Endometrial microvascular endothelial cells (primary cell): ENCODE measurements around the gene SMG6. TPM values are rescaled to one million over a fixed set of nuclear protein-coding genes. Genes with fewer than 3 reads are reported as not detected.
"Not testable (repeated sequence)": the region's sequence is repeated elsewhere in the genome, so short reads cannot be mapped to it uniquely, and the experiment has no call there.

Source experiments
- in situ Hi-C: cut with HindIII; loops from 2 replicates; pipeline ENCODE4 v1.10.0; 2017; ENCODE audit warnings: low sequenced_read_pairs, low pct_unique_long_range_greater_than_20kb; ENCODE audit errors: inconsistent ontology term
- total RNA-seq: library from RNA; depleted of rRNA; stranded (reverse); fragments of >200 nt; gene quantifications from one replicate; pipeline ENCODE4 v1.2.3, GENCODE V29; 2015; ENCODE audit errors: inconsistent ontology term

Gene SMG6
- total RNA-seq, 1 donor from 2014 or later: 67.2 TPM

DNA sequence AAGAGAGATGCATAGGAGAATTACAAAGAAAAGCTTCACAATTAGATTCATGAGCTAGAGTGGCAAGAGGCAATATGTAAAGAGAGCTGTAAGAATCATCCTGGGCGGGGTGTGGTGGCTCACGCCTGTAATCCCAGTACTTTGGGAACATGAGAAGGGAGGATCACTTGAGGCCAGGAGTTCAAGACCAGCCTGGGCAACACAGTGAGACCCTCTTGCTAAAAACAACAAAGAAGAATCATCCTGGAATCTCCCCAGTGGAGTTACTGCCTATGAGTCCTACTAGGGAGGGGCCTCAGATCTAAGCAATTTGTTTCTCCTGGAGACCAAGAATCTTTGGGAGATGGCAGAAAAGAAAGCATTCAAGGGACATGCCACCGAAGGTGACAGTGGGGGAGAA lies 129.6 kb downstream of the SMG6 start:
- in situ Hi-C loops: loop anchor here (10.0 kb wide), 1 partner anchor 109 kb away; no protein-coding TSS in a partner anchor

DNA sequence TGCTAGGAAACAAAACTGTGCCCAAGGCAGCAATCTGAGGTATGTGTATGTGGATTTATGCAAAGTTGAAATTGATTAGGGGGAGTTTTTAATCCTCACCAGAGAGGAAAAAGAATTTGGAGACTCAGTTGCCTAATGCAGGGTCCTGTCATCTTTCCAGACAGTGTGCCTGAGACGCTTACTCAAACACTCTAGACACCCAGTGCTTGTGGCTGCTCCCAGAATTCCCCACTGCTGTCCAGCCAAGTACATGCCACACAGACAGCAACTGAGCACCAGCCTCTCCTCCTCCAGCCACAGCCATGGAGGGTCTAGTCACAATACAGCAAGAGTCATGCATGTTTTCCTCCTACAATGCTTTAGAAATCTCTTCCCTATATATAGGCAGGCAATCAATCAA lies 130.6 kb downstream of the SMG6 start:
- in situ Hi-C loops: loop anchor here (10.0 kb wide), 1 partner anchor 108 kb away; no protein-coding TSS in a partner anchor

DNA sequence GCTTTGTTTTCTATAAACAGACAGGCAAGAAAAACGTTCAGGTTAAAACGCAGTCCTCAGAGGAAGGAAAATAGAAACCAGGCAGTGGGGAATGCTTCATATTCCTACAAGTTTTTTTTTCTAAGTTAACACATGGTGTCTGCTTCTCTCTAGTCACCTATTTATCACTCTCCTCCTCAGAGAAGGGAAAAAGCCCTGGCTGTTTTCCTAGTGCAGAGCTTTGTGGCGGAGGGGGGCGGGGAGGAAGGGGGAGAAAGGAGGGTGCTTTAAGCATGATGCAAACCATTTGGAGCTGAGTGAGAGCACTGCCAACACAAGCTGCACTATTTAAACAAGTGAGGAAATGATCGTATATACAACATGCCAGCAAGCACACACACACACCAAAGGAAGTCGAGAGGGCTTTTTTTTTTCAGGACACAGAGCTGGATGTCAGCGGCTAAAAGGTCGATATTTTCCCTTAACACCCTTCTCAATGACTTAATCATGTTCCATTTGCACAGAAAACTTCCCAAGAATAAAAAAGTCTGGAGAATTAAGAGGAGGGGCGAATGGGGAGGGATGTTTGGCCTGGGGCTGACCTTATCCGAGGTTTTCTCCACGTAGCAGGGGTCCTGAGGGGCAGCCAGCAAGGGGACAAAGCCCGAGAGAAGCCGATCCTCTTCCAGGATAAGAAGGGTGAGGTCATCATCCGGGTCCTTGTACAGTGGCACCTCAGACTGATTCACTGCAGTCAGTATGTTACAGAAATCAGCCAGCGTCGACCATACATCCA lies 131.3 kb downstream of the SMG6 start:
- in situ Hi-C loops: loop anchor here (10.0 kb wide), 1 partner anchor 107 kb away; no protein-coding TSS in a partner anchor

DNA sequence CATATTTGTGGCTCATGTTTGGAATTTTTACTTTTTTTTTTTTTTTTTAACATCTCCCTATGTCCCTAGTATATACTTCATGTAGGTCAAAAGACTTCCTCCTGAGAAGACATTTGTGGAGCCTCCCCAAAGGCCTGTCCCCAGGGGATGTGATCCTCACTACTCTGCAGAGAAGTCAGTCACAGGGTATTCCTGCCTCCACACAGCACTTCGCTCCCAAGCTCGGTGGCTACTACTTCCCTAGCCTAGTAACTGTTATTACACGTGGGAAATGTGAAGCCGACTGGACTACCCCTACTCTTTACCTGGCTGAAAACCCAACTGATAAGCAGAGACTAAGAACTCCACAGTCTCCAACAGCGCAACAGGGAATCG lies 131.9 kb downstream of the SMG6 start:
- in situ Hi-C loops: loop anchor here (10.0 kb wide), 1 partner anchor 107 kb away; no protein-coding TSS in a partner anchor

DNA sequence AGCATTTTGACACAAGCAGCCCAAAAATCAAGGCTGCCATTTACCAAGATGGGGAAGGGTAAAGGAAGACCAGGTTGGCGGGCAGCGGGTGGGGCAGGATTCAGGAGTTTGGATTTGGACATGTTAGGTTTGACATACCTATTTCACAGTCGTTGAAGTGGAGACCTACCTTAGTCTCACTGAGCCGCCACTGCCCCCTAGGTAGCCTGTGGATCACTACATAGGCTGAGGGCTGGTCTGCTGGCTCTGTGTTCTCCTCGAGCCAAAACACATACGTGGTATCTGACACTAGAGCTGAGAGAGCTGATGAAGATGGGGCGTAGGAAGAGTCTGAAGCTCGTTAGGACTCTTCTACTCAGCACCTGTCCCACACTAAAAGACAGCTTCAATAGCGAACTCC lies 133.6 kb downstream of the SMG6 start:
- in situ Hi-C loops: loop anchor here (10.0 kb wide), 1 partner anchor 105 kb away; no protein-coding TSS in a partner anchor

DNA sequence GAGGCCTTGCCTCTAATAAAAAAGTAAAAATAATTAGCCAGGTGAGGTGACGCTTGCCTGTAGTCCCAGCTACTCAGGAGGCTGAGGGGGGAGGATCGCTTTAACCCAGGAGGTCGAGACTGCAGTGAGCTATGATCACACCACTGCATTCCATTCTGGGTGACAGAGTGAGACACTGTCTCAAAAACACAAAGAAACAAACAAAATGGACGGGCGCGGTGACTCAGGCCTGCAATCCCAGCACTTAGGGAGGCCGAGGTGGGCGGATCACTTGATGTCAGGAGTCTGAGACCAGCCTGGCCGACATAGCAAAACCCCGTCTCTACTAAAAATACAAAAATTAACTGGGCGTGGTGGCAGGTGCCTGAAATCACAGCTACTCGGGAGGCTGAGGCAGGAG lies 137.9 kb downstream of the SMG6 start:
- in situ Hi-C loops: not testable (repeated sequence)

DNA sequence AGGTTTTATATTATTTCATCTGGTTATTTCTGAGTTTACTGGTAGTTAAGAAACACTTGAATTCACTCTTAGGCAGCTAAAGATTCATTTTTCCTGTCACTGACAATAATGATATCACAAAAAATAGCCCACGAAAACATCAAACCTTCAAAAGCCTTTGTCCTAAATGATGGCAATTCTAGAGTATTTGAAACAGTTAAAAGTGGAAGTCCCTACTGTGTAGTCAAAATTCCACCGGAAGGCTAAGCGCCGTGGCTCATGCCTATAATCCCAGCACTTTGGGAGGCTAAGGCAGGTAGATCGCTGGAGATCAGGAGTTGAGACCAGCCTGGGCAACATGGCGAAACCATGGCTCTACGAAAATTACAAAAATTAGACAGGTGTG lies 145.2 kb downstream of the SMG6 start:
- in situ Hi-C loops: no loop called here

DNA sequence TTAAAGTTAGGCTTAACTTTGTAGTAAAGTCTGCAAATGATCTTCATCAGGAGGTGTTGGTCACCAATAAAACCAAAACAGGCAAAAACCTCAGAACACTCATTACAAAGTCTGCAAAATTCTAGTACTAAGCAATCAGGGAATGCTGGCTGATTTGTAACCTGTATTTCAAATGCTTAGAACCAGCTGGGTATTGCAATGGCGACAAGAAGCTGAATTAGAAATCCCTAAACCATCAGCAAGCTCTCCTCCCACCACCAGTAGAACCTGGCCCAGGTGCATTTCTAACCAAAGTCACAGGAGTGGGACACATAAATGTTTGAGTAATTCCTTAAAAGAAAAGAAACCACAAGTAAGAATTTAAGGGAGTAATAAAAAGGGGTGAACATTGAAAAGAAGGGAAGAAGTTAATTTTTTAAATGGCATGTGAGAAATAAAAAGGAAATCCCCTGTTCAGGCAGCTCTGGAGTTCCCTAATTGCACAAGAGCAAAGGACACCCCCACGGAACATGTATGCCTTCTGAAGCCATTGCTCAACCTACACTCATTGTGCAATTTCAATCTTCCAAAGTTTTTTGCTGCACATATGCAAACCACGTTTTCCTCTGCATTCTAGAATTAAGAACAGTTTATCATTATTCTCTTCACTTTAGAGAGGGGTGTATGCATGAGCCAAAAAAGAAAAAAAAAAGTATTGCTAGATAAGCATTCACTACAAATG lies 145.8 kb downstream of the SMG6 start:
- in situ Hi-C loops: no loop called here

DNA sequence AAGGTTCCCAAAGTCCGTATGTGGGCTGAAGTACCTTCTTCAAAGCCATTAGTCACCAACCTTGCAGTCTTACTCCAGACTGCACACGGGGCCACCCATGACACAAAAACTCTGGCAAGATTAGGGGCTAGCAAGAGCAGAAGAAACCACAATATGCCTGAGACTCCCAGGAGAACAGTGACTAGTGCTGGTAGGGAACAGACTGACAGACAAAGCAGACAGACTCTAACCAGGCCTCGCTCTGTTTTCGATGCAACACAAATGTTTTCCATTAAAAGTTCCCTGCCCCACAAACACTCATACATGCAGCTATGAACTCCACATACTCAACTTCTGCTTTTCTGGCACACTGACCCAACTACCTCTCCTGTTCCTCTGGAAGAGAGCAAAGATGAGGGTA lies 146.5 kb downstream of the SMG6 start:
- in situ Hi-C loops: no loop called here

DNA sequence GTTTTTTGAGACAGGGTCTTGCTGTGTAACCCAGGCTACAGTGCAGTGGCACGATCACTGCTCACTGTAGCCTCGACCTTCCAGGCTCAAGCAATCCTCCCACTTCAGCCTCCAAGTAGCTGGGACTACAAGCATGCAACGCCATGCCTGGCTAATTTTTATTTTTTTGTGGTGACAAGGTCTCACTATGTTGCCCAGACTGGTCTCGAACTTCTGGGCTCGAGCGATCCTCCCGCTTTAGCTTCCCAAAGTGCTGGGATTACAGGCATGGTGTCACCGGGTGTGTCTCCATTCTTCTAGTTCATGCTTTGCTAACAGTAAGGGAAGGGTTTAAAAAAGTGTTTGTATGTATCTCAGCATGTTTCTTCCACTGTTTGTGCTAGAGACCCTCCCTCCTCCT lies 146.9 kb downstream of the SMG6 start:
- in situ Hi-C loops: no loop called here

DNA sequence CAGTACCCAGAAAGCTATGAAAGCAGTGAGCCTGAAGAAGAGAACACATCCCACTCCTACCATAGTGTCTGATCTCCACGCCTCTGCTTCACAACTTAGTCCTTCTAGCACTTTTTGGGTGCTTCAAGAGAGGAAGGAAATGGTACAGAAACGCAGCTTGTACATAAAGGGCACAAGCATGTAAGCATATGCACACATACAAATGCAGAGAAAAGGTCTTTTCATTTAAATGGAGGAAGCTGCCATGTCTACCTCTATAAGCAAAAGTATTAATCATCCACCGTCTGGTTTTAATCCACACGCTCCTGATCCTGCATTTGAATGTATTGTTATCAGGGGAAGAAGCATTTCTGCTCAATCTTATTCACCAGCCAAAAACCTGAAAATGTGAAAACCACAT lies 148.0 kb downstream of the SMG6 start:
- in situ Hi-C loops: no loop called here

DNA sequence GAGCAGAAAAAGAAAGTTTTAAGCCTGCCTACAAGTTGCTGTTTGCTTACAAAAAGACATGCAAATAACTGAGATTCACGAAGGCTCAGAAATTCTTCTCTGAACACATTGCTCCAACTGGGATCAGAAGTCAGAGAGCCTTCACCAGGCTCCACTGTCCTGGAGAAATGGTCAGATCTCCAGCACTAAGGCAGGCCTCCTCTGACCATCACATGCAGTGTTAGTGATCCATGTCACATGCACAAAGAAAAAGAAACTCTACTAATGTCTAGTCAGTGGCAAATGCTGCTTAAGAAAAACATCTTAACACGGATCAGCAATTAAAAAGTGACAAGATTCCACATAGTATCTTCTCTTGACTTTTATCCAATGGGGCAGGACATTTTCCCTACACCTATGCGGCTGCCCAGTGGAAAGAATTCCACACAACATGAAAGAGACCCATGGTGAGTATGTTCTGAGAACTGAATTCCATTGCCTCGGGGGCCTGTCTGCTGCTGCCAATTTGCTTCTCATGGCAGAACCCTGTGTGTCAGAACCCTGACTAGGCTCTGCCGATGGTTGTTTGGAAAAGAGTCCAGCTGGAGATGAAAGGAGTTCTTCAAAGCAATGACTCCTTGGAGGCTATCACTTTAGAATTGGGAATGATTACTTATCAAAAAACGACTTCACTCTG lies 152.1 kb downstream of the SMG6 start:
- in situ Hi-C loops: no loop called here

DNA sequence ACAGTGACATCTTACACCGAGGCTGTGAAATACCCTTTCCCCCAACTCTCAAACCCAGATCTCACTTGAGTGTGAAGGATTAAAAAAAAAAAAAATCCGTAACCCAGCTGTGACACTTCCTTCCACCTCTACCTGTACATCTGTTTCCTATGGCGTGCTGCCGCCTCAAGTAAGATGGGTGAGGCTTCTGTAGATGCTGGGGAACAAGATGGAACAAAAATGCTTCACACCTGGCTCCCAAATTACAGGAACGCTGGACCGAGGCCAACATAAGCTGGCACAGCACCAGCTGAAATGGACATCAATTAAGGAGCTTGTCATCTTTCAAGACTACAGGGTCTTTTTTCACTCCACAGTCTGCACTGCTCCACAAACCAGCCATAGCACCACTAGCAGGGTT lies 152.8 kb downstream of the SMG6 start:
- in situ Hi-C loops: no loop called here

DNA sequence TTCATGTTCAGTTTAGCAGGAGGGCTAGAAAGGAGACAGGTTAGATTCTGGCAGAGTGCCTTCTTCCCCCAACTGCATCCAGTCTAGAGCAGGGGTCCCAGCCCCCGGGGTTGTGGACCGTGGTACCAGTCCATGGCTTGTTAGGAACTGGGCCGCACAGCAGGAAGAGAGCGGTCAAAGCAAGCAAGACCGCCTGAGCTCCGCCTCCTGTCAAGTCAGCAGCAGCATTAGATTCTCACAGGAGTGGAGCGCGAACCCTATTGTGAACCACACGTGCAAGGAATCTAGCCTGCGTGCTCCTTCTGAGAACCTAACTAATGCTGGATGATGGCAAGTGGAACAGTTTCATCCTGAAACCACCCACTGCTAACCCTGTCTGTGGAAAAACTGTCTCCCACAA lies 153.7 kb downstream of the SMG6 start:
- in situ Hi-C loops: no loop called here

DNA sequence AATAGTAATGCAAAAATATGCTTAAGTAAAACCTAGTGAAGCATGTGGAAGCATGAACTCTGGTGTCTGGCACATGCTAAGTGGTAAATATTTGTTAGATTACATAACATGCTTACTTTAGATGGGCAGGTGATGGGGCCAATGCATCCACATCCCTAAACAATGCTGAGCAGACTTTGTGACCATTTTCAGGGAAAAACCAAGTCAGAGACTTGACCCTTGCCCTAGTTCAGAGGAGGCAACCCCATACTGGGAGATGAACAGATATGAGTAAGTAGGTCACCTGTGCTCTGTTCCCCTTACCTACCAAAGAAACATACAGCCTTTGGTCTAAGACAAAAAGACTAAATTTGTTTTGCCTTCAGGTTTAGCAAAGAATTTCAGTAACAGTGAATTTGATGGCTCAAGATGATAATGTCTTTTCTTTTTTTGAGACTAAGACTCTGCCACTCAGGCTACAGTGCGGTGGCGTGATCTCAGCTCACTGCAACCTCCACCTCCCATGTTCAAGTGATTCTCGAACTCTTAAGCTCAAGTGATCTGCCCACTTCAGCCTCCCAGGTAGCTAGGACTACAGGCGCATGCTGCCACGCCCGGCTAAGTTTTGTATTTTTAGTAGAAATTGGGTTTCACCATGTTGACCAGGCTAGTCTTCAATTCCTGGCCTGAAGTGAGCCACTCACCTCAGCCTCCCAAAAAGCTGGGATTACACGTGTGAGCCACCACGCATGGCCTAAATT lies 157.3 kb downstream of the SMG6 start:
- in situ Hi-C loops: no loop called here

DNA sequence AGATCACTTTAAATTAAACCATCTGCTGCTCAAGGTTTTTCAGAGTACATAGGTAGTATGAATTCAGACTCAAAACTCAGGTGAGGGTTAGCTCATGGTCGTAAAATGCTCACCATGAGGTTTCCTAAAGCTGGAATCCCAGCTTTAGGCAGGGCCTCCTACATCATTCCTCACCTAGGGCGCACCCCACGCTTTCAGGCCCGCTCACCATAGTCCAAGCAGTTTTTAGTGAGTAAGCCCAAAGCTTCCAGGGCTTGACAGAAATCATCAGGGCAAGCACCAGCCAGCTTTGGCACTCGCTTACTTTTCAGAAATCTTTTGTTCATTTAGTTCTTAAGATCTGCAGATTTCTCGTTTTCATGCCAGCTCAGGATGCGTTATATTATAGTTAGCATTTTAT lies 158.9 kb downstream of the SMG6 start:
- in situ Hi-C loops: no loop called here

DNA sequence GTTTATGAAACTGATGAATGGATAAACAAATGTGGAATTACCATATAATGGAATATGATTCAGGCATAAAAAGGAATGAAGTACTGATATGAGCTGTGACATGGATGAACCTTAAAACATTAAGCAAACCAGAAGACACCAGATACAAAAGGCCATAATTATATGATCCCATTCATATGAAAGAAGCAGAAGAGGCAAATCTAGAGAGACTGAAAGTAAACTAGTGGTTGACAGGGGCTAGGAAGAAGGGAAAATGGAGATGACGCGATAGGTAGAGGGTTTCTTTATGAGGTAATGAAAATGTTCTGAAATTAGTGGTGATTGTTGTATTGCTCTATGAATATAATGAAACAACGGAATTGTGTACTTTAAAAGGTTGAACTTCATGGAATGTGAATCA lies 160.3 kb downstream of the SMG6 start:
- in situ Hi-C loops: no loop called here

DNA sequence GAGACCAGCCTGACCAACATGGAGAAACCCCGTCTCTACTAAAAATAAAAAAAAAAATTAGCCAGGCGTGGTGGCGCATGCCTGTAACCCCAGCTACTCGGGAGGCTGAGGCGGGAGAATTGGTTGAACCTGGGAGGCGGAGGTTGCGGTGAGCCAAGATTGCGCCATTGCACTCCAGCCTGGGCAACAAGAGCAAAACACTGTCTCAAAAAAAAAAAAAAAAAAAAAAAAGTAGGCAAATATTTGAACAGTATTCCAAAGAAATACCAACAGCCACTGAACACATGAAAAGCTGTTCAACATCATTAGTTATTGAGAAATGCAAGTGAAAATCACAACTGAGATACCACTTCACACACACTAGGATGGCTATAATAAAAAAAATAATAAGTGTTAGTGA lies 160.9 kb downstream of the SMG6 start:
- in situ Hi-C loops: not testable (repeated sequence)

DNA sequence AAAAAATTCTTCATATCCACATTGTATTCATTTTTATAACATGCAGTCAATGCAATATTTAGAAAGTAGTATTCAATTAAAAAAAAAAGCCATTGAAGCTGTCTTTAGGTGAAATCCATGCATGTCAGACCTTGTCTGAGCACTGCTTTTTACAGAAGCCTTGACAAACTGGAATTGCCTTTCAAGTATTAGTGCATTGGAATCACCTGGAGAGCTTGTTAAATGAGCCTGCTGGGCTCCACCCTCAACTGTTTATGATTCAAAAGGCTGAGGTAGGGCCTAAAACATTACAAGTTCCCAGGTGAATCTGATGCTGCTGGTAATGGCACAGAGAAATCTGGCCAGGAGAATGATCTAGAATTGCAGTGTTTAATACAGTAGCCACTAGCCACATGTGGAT lies 162.9 kb downstream of the SMG6 start:
- in situ Hi-C loops: no loop called here
